ENCODE measurements around the gene TRIM4.
A peak's percentile ranks its signal among the peaks of the same experiment; 100 is the strongest.

TRIM4 gene

DNA sequence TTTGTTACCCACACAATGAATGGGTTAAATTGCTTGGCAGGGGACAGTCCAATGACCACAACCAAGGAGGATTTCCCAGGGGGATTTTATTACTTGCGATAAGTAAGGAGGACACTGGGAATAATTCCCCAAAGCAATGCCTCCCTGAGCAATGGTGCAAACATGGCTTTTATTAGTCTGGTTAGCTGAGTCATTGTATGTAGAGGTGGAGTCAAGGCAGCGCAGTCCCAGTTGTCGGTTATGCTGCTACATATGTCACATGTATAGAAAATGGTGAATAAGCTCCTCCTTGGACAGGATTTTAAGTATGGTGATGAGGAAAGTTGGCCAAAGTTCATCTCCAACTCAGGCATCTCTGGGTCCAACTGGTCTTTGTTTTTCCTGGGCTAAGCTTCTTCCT lies 3.9 kb upstream of the TRIM4 start:
- H3K27me3 ChIP-seq (ENCODE audit: insufficient read depth, low read length, poor library complexity, severe bottlenecking) = peaks cover 54% of the 10 kb centered on the region
- H4K20me1 ChIP-seq (ENCODE audit: insufficient read depth, low read length, poor library complexity, severe bottlenecking) = peaks cover 8% of the 10 kb centered on the region
- H3K36me3 ChIP-seq (ENCODE audit: insufficient read depth, low read length) = no peaks in the 10 kb centered on the region
- no peaks in the 10 kb centered on the region for H3K9me2 ChIP-seq (replicated peaks; ENCODE audit: low read depth, low read length)
- no peak overlapping the region for H3K4me3 ChIP-seq (ENCODE audit: low read length, poor library complexity, severe bottlenecking)
- peaks cover 10% of the 10 kb centered on the region for H3K4me1 ChIP-seq (ENCODE audit: insufficient read depth, low read length, poor library complexity, severe bottlenecking)
- H3K4me2 ChIP-seq (ENCODE audit: low read depth, low read length, poor library complexity, severe bottlenecking) = no peak overlapping the region
- peaks cover 22% of the 10 kb centered on the region for H3K79me2 ChIP-seq (ENCODE audit: insufficient read depth, low read length)
- H3K9me3 ChIP-seq (ENCODE audit: insufficient read depth, low read depth, low read length) = no peaks in the 10 kb centered on the region
- no peak overlapping the region for H3K9ac ChIP-seq (ENCODE audit: low read depth, low read length, poor library complexity, severe bottlenecking)
- no peaks in the 10 kb centered on the region for H3F3A ChIP-seq (ENCODE audit: low read depth)
- no peak for TF ChIP-seq EZH2phosphoT487 (IDR thresholded peaks at IDR 0.05; ENCODE audit: borderline replicate concordance)
- TF ChIP-seq, protein P1, sequence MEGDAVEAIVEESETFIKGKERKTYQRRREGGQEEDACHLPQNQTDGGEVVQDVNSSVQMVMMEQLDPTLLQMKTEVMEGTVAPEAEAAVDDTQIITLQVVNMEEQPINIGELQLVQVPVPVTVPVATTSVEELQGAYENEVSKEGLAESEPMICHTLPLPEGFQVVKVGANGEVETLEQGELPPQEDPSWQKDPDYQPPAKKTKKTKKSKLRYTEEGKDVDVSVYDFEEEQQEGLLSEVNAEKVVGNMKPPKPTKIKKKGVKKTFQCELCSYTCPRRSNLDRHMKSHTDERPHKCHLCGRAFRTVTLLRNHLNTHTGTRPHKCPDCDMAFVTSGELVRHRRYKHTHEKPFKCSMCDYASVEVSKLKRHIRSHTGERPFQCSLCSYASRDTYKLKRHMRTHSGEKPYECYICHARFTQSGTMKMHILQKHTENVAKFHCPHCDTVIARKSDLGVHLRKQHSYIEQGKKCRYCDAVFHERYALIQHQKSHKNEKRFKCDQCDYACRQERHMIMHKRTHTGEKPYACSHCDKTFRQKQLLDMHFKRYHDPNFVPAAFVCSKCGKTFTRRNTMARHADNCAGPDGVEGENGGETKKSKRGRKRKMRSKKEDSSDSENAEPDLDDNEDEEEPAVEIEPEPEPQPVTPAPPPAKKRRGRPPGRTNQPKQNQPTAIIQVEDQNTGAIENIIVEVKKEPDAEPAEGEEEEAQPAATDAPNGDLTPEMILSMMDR (conservative IDR thresholded peaks at IDR 0.05; ENCODE audit: low read length) = no peak
- no peak overlapping the region for H2AFZ ChIP-seq (ENCODE audit: low read length)

DNA sequence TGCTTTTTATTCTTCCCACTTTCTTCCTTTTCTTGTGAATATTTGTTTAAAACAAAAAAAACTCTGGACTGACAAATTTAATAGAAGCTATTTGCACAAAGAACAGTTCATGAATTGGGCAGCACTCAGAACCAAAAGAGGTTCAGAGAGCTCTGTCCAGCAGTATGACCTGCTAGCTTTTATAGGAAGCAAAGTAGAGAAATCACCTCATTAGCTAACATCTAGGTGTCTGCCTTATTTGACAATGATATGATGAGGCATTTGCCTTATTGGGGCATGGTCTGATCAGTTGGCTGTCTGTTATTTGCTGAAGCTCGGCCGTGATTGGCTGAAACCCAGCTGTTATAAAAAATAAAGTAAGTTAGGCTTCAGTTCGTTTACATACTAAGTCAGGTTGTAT lies 819 bp upstream of the TRIM4 start:
- no peaks in the 10 kb centered on the region for H3F3A ChIP-seq (ENCODE audit: low read depth)
- peaks cover 24% of the 10 kb centered on the region for H3K27me3 ChIP-seq (ENCODE audit: insufficient read depth, low read length, poor library complexity, severe bottlenecking)
- H3K4me1 ChIP-seq (ENCODE audit: insufficient read depth, low read length, poor library complexity, severe bottlenecking) = peaks cover 38% of the 10 kb centered on the region
- no peak for TF ChIP-seq EZH2phosphoT487 (IDR thresholded peaks at IDR 0.05; ENCODE audit: borderline replicate concordance)
- TF ChIP-seq, protein P1 (conservative IDR thresholded peaks at IDR 0.05; ENCODE audit: low read length) = no peak
- peak overlapping the region; percentile 91 for H3K9ac ChIP-seq (ENCODE audit: low read depth, low read length, poor library complexity, severe bottlenecking)
- peaks cover 51% of the 10 kb centered on the region for H3K79me2 ChIP-seq (ENCODE audit: insufficient read depth, low read length)
- no peaks in the 10 kb centered on the region for H3K9me2 ChIP-seq (replicated peaks; ENCODE audit: low read depth, low read length)
- H3K4me2 ChIP-seq (ENCODE audit: low read depth, low read length, poor library complexity, severe bottlenecking) = peak overlapping the region; percentile 93
- H3K36me3 ChIP-seq (ENCODE audit: insufficient read depth, low read length) = no peaks in the 10 kb centered on the region
- H2AFZ ChIP-seq (ENCODE audit: low read length) = peak overlapping the region; percentile 95; the same call in 1 of the 2 replicates
- peaks cover 36% of the 10 kb centered on the region for H4K20me1 ChIP-seq (ENCODE audit: insufficient read depth, low read length, poor library complexity, severe bottlenecking)
- no peaks in the 10 kb centered on the region for H3K9me3 ChIP-seq (ENCODE audit: insufficient read depth, low read depth, low read length)
- H3K4me3 ChIP-seq (ENCODE audit: low read length, poor library complexity, severe bottlenecking) = peak overlapping the region; percentile 98

GRCh38 chr7:99919814-99920112 lies 433 bp upstream of the TRIM4 start:
- peak overlapping the region; percentile 93 for H3K4me2 ChIP-seq (ENCODE audit: low read depth, low read length, poor library complexity, severe bottlenecking)
- peaks cover 21% of the 10 kb centered on the region for H3K27me3 ChIP-seq (ENCODE audit: insufficient read depth, low read length, poor library complexity, severe bottlenecking)
- H3K4me3 ChIP-seq (ENCODE audit: low read length, poor library complexity, severe bottlenecking) = peak overlapping the region; percentile 98
- no peaks in the 10 kb centered on the region for H3K36me3 ChIP-seq (ENCODE audit: insufficient read depth, low read length)
- no peaks in the 10 kb centered on the region for H3K9me3 ChIP-seq (ENCODE audit: insufficient read depth, low read depth, low read length)
- H3K79me2 ChIP-seq (ENCODE audit: insufficient read depth, low read length) = peaks cover 55% of the 10 kb centered on the region
- no peak for TF ChIP-seq EZH2phosphoT487 (IDR thresholded peaks at IDR 0.05; ENCODE audit: borderline replicate concordance)
- TF ChIP-seq, protein P1 (conservative IDR thresholded peaks at IDR 0.05; ENCODE audit: low read length) = no peak
- peaks cover 41% of the 10 kb centered on the region for H3K4me1 ChIP-seq (ENCODE audit: insufficient read depth, low read length, poor library complexity, severe bottlenecking)
- no peaks in the 10 kb centered on the region for H3F3A ChIP-seq (ENCODE audit: low read depth)
- peaks cover 36% of the 10 kb centered on the region for H4K20me1 ChIP-seq (ENCODE audit: insufficient read depth, low read length, poor library complexity, severe bottlenecking)
- H2AFZ ChIP-seq (ENCODE audit: low read length) = peak overlapping the region; percentile 95
- H3K9ac ChIP-seq (ENCODE audit: low read depth, low read length, poor library complexity, severe bottlenecking) = peak overlapping the region; percentile 91
- H3K9me2 ChIP-seq (replicated peaks; ENCODE audit: low read depth, low read length) = no peaks in the 10 kb centered on the region
